Putamen (tissue), 1 donor: Measurements from ENCODE around the gene SLITRK5.

ENCODE experiments used
- DNase-seq: peaks from one replicate; pipeline ENCODE4 v3.0.0-alpha.2; 2016; ENCODE audit warnings: low spot score

SLITRK5 gene

GRCh38 chr13:87671031-87671752, at the start of gene SLITRK5:
Gene SLITRK5 (plus strand): TSS chr13:87671371. CDS start chr13:87675389, 4,018 bp downstream.
- peak; percentile 88 for DNase-seq

- no peak for DNase-seq
These were observed 48.2 kb upstream of the SLITRK5 start for GRCh38 chr13:87622971-87623370.

GRCh38 chr13:87656306-87656705, 14.9 kb upstream of the SLITRK5 start:
- DNase-seq: no peak

GRCh38 chr13:87661471-87661870, 9.7 kb upstream of the SLITRK5 start:
- no peak for DNase-seq

GRCh38 chr13:87666831-87667230, 4.3 kb upstream of the SLITRK5 start:
- no peak for DNase-seq

DNA sequence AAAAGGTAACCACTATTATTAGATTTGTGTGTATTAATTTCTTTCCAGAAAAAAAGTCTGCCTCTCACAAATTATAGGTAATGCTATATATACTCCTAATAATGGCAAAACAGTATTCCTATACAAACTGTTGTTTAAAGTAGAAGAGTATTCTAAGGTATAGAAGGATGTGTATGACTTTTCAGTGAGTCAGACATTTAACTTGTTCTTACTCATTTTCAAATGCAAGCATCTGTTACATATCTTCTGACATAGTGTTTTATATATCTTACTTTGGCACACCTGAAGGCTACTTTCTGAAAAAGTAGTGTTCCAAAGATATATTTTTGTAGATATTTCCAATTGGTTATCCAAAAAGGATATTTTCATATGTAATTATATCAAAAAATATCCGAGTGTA, 3.5 kb upstream of the SLITRK5 start:
- DNase-seq: no peak

DNA sequence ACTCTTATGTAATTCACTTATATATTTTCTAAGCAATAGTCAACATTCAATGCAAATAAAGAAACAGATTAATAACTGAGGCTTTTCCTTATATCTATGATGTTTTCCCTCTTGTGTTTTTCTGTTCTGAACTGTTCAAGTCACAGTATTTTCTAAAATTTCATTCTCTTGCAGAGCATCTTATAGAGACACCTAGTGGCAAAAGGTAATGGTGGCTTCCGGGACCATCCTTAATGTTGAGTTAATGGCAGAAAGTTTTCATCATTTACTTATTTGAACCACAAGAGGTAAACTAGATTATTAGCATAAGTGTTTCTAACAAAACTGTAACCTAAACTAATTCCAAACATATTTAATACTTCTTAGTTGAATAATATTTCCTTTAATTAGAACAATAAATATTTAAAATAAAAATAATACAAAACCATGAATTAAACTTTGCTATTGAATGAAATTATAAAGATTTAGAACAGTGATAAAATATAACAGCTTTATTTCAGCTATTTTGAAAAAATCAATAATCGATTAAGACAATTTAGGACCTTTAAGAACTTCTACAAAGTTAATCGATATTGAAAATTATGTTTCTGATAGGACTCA, 1.7 kb upstream of the SLITRK5 start:
- no peak for DNase-seq

DNA sequence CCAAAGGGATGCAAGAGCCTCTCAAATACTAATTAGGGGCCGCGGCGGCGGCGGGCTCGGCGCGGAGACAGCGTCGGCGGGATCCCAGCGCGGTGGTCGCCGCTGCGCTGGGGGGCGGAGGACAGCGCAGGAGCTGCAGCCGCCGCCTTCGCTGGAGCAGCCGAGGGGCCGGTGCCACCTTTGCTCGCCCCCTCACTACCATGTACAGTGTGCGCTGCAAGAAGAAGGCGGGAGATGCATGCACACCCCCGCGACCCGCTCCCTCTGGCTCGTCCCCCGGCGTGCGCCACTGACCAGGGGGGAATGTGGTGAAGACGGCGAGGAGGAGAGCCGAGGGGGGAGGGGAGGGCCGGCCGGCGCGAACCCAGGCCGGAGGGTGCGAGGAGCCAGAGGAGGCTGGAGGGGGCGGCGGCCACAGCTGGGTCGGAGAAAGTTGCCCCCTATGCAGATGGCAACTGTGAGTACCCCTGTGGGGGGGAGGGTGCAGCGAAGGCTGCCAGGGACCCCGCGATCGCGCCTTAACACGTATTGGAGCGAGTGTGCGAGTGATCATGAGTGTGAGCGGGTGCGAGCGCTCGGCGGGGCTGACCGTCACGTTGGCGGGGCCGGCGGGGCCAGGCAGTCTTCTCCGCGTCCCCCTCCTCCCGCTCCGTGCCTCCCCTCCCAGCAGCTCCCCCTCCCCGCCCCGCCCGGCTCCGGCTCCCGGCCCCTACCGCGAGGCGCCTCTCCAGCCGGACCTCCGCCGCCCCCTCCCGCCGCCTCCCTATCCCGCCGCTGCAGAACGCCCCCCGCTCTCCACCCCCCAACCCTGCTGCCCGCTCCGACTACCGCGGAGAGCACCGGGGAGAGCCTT, 808 bp downstream of the SLITRK5 start:
- no peak for DNase-seq

DNA sequence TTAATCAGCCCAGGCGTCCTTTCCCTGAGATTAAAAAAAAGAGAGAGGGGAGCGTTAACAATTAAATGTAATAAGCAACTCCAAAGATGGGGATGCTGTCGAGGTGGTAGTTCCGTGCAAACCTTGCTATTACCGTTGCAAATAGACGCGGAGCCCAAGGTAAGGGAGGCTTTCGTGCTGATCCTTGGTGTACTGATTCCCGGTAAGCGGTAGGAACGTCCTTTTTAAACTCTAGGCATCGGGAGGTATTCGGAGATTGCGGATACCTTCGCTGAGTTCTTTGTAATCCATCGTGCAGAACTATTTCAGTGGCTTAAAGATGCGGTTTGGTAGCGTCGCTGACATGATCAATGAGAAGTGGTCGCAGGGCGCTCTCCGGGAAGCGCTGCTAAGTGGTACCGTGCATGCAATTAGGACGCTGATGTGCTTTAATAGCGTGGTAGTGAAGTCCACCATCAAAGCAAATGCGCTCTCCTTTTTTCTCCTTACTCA, 3.1 kb downstream of the SLITRK5 start:
- DNase-seq: no peak

DNA sequence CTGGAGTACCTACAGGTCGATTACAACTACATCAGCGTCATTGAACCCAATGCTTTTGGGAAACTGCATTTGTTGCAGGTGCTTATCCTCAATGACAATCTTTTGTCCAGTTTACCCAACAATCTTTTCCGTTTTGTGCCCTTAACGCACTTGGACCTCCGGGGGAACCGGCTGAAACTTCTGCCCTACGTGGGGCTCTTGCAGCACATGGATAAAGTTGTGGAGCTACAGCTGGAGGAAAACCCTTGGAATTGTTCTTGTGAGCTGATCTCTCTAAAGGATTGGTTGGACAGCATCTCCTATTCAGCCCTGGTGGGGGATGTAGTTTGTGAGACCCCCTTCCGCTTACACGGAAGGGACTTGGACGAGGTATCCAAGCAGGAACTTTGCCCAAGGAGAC, 4.7 kb downstream of the SLITRK5 start:
- DNase-seq: no peak

DNA sequence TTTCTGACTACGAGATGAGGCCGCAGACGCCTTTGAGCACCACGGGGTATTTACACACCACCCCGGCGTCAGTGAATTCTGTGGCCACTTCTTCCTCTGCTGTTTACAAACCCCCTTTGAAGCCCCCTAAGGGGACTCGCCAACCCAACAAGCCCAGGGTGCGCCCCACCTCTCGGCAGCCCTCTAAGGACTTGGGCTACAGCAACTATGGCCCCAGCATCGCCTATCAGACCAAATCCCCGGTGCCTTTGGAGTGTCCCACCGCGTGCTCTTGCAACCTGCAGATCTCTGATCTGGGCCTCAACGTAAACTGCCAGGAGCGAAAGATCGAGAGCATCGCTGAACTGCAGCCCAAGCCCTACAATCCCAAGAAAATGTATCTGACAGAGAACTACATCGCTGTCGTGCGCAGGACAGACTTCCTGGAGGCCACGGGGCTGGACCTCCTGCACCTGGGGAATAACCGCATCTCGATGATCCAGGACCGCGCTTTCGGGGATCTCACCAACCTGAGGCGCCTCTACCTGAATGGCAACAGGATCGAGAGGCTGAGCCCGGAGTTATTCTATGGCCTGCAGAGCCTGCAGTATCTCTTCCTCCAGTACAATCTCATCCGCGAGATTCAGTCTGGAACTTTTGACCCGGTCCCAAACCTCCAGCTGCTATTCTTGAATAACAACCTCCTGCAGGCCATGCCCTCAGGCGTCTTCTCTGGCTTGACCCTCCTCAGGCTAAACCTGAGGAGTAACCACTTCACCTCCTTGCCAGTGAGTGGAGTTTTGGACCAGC, 5.3 kb downstream of the SLITRK5 start:
- DNase-seq: no peak

DNA sequence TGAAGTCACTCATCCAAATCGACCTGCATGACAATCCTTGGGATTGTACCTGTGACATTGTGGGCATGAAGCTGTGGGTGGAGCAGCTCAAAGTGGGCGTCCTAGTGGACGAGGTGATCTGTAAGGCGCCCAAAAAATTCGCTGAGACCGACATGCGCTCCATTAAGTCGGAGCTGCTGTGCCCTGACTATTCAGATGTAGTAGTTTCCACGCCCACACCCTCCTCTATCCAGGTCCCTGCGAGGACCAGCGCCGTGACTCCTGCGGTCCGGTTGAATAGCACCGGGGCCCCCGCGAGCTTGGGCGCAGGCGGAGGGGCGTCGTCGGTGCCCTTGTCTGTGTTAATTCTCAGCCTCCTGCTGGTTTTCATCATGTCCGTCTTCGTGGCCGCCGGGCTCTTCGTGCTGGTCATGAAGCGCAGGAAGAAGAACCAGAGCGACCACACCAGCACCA, 5.9 kb downstream of the SLITRK5 start:
- no peak for DNase-seq

GRCh38 chr13:87677496-87678371, 6.6 kb downstream of the SLITRK5 start:
- no peak for DNase-seq

DNA sequence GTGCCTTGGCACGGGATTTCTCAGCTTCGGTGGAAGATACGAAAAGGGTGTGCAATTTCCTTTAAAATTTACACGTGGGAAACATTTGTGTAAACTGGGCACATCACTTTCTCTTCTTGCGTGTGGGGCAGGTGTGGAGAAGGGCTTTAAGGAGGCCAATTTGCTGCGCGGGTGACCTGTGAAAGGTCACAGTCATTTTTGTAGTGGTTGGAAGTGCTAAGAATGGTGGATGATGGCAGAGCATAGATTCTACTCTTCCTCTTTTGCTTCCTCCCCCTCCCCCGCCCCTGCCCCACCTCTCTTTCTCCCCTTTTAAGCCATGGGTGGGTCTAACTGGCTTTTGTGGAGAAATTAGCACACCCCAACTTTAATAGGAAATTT, 7.2 kb downstream of the SLITRK5 start:
- no peak for DNase-seq

GRCh38 chr13:87680298-87680697, 9.1 kb downstream of the SLITRK5 start:
- DNase-seq: no peak

DNA sequence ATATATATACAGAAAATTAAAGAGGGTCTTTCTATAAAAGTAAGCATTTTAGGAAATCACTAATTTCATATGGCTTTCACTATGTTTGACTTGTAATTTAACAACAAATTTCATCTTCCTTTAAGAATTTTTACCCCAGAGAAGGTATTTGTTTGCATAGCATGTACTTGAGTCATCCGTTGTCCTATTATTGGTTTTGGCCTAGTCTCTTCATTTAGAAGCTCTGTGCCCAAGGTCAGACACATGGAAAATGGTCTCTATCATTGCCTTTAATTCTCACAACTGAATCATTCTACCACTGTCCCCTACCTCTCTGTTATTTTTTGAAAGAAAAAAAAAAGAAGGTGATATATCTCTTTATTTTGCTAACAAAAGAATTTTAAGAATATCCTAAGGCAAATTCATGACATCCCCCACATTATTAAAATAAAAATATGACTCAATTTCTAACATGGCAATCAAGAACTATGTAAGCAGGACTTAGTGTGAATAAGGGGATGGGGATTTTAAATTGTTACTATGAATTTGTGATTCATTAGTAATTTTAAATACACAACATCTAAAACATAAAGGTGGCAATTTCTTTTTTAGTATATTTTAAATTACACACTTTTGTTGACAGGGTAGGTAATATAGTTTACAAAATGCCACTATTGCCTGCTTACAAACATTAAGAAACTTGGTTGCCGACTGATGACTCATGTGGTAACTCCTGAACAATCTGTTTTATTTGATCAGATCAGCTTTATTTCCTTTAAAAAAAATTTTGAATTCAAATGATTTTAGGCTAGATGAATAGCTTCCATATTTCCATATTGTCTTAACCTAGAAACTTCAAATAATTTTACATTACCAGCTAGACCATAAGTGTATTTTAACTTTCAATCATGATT, 13.9 kb downstream of the SLITRK5 start:
- DNase-seq: no peak

DNA sequence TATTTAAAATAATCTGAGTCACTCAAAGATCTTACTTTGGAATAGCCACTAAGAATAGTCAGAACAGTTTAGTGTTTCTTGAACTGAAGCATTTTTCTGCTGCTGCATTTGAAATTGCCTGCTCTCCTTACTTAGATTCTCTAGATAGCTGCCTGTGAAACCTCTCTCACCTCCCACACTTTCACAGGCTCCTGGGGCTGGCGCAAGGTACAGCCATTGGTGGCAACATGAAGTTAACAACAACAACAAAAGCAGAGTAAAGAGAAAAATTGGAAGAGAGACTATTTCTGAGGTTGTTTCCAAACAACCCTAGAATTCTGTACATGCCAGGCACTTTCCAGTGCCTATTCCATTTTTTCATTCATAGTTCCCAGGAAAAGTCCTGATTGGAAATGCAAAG, 25.3 kb downstream of the SLITRK5 start:
- DNase-seq: no peak

DNA sequence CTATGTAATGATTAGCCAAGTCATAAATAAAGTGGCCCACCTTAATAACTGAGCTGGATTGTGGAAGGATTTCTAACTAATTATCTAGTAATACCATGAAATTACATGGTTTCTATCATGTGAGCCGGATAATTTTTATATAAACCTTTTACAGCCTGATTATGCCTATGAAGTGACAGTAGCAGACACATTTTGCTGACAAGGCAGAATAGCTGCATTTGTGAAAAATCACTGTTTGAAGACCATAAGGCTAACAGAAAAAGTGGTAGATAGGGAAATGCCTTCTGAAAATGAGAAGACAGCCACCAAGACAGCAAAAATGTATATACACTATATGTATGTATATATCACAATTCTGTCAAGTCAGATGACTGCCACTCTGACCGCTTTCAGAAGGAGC, 27.1 kb downstream of the SLITRK5 start:
- no peak for DNase-seq

GRCh38 chr13:87709947-87710346, 38.8 kb downstream of the SLITRK5 start:
- DNase-seq: no peak

DNA sequence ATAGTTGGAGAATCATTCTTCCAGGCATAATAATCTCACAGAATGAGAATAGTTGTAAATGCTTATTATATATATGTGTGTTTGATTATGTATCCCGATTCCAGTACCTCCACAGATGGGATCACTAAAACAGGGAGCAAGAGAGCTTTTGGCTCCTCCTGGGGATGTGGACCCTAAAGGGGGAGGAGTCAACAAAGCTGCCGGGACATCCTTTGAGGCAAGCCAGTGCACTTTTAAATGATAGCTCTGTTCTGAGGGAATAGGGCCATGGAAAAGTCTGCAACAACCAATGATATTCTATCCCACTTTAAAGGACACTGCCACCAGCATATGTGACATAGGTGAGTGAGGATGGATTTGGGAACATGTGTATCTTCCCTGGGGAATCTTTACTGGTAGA, 40.8 kb downstream of the SLITRK5 start:
- DNase-seq: no peak
